ENCODE data around the gene SPOCK1.
"Not testable (repeated sequence)": the region's sequence is repeated elsewhere in the genome, so short reads cannot be mapped to it uniquely, and the experiment has no call there.

SPOCK1 gene

GRCh38 chr5:137498736-137499505 is at the start of gene SPOCK1:
Gene SPOCK1, minus strand, starts transcription at chr5:137499326.
- peaks cover 7% of the 10 kb centered on the region for H3K4me1 ChIP-seq (ENCODE audit: insufficient read depth, low read length)
- peak within 1 kb of the TSS; percentile 50 to 66 for H3K4me3 ChIP-seq (ENCODE audit: low read depth in 1 of 2, low read length in 2 of 2)
- no peaks in the 10 kb centered on the region for H3K9me3 ChIP-seq (ENCODE audit: low read length)
- no peak within 1 kb of the TSS for H3K27ac ChIP-seq (ENCODE audit: low read depth, low read length)
- no peak within 1 kb of the TSS for H3K9ac ChIP-seq (ENCODE audit: low read length)
- peaks cover 0 to 15% of the 10 kb centered on the region in 2 donors for H3K27me3 ChIP-seq (ENCODE audit: control insufficient read depth in 1 of 2, insufficient read depth in 2 of 2, low read length in 2 of 2)
- H3K36me3 ChIP-seq (ENCODE audit: insufficient read depth, low read length): no peaks in the 10 kb centered on the region

GRCh38 chr5:137545956-137546355 is 46.8 kb upstream of the SPOCK1 start:
- Histone ChIP-seq H3K4me1 (ENCODE audit: insufficient read depth, low read length) (no peaks in the 10 kb centered on the region), H3K4me3 (ENCODE audit: low read depth in 1 of 2, low read length in 2 of 2) (no peak overlapping the region), H3K36me3 (ENCODE audit: insufficient read depth, low read length) (no peaks in the 10 kb centered on the region), H3K9me3 (ENCODE audit: low read length) (no peaks in the 10 kb centered on the region), H3K27me3 (ENCODE audit: control insufficient read depth in 1 of 2, insufficient read depth in 2 of 2, low read length in 2 of 2) (no peaks in the 10 kb centered on the region), H3K9ac (ENCODE audit: low read length) (no peak overlapping the region), H3K27ac (ENCODE audit: low read depth, low read length) (no peak overlapping the region)

GRCh38 chr5:137535449-137535848 is 36.3 kb upstream of the SPOCK1 start:
- H3K36me3 ChIP-seq (ENCODE audit: insufficient read depth, low read length); H3K4me1 ChIP-seq (ENCODE audit: insufficient read depth, low read length); H3K9ac ChIP-seq (ENCODE audit: low read length); H3K27ac ChIP-seq (ENCODE audit: low read depth, low read length); H3K27me3 ChIP-seq (ENCODE audit: control insufficient read depth in 1 of 2, insufficient read depth in 2 of 2, low read length in 2 of 2); H3K4me3 ChIP-seq (ENCODE audit: low read depth in 1 of 2, low read length in 2 of 2); H3K9me3 ChIP-seq (ENCODE audit: low read length): not testable (repeated sequence)

GRCh38 chr5:137533963-137534362 is 34.8 kb upstream of the SPOCK1 start:
- H3K4me1 ChIP-seq (ENCODE audit: insufficient read depth, low read length): no peaks in the 10 kb centered on the region
- H3K27me3 ChIP-seq (ENCODE audit: control insufficient read depth in 1 of 2, insufficient read depth in 2 of 2, low read length in 2 of 2): no peaks in the 10 kb centered on the region
- no peak overlapping the region for H3K9ac ChIP-seq (ENCODE audit: low read length)
- no peaks in the 10 kb centered on the region for H3K9me3 ChIP-seq (ENCODE audit: low read length)
- H3K27ac ChIP-seq (ENCODE audit: low read depth, low read length): no peak overlapping the region
- no peaks in the 10 kb centered on the region for H3K36me3 ChIP-seq (ENCODE audit: insufficient read depth, low read length)
- no peak overlapping the region for H3K4me3 ChIP-seq (ENCODE audit: low read depth in 1 of 2, low read length in 2 of 2)

GRCh38 chr5:137531266-137531665 is 32.1 kb upstream of the SPOCK1 start:
- Histone ChIP-seq H3K36me3 (ENCODE audit: insufficient read depth, low read length) (no peaks in the 10 kb centered on the region), H3K27me3 (ENCODE audit: control insufficient read depth in 1 of 2, insufficient read depth in 2 of 2, low read length in 2 of 2) (no peaks in the 10 kb centered on the region), H3K9ac (ENCODE audit: low read length) (no peak overlapping the region), H3K4me1 (ENCODE audit: insufficient read depth, low read length) (no peaks in the 10 kb centered on the region), H3K27ac (ENCODE audit: low read depth, low read length) (no peak overlapping the region), H3K4me3 (ENCODE audit: low read depth in 1 of 2, low read length in 2 of 2) (no peak overlapping the region), H3K9me3 (ENCODE audit: low read length) (no peaks in the 10 kb centered on the region)

- no peaks in the 10 kb centered on the region for H3K27me3 ChIP-seq (ENCODE audit: control insufficient read depth in 1 of 2, insufficient read depth in 2 of 2, low read length in 2 of 2)
- no peak overlapping the region for H3K4me3 ChIP-seq (ENCODE audit: low read depth in 1 of 2, low read length in 2 of 2)
- H3K27ac ChIP-seq (ENCODE audit: low read depth, low read length): no peak overlapping the region
These were observed 22.1 kb upstream of the SPOCK1 start for GRCh38 chr5:137521246-137521645.

GRCh38 chr5:137516961-137517360 is 17.8 kb upstream of the SPOCK1 start:
- Histone ChIP-seq H3K27ac (ENCODE audit: low read depth, low read length) (no peak overlapping the region), H3K9me3 (ENCODE audit: low read length) (no peaks in the 10 kb centered on the region), H3K4me1 (ENCODE audit: insufficient read depth, low read length) (no peaks in the 10 kb centered on the region), H3K27me3 (ENCODE audit: control insufficient read depth in 1 of 2, insufficient read depth in 2 of 2, low read length in 2 of 2) (no peaks in the 10 kb centered on the region), H3K36me3 (ENCODE audit: insufficient read depth, low read length) (no peaks in the 10 kb centered on the region), H3K4me3 (ENCODE audit: low read depth in 1 of 2, low read length in 2 of 2) (no peak overlapping the region), H3K9ac (ENCODE audit: low read length) (no peak overlapping the region)

More at GRCh38 chr5:137521246-137521645, 22.1 kb upstream of the SPOCK1 start:
- Histone ChIP-seq H3K9ac (ENCODE audit: low read length) (no peak overlapping the region), H3K4me1 (ENCODE audit: insufficient read depth, low read length) (no peaks in the 10 kb centered on the region), H3K36me3 (ENCODE audit: insufficient read depth, low read length) (no peaks in the 10 kb centered on the region), H3K9me3 (ENCODE audit: low read length) (no peaks in the 10 kb centered on the region)

- Histone ChIP-seq H3K4me3 (ENCODE audit: low read depth in 1 of 2, low read length in 2 of 2) (no peak overlapping the region), H3K27ac (ENCODE audit: low read depth, low read length) (no peak overlapping the region), H3K9me3 (ENCODE audit: low read length) (no peaks in the 10 kb centered on the region), H3K27me3 (ENCODE audit: control insufficient read depth in 1 of 2, insufficient read depth in 2 of 2, low read length in 2 of 2) (no peaks in the 10 kb centered on the region), H3K4me1 (ENCODE audit: insufficient read depth, low read length) (no peaks in the 10 kb centered on the region), H3K9ac (ENCODE audit: low read length) (no peak overlapping the region), H3K36me3 (ENCODE audit: insufficient read depth, low read length) (no peaks in the 10 kb centered on the region)
These were observed 17.2 kb upstream of the SPOCK1 start for GRCh38 chr5:137516251-137516797.

GRCh38 chr5:137515238-137515637 is 16.1 kb upstream of the SPOCK1 start:
- Histone ChIP-seq H3K36me3 (ENCODE audit: insufficient read depth, low read length) (no peaks in the 10 kb centered on the region), H3K4me3 (ENCODE audit: low read depth in 1 of 2, low read length in 2 of 2) (no peak overlapping the region), H3K9me3 (ENCODE audit: low read length) (no peaks in the 10 kb centered on the region), H3K9ac (ENCODE audit: low read length) (no peak overlapping the region), H3K27me3 (ENCODE audit: control insufficient read depth in 1 of 2, insufficient read depth in 2 of 2, low read length in 2 of 2) (peaks cover 0 to 5% of the 10 kb centered on the region in 2 donors), H3K27ac (ENCODE audit: low read depth, low read length) (no peak overlapping the region), H3K4me1 (ENCODE audit: insufficient read depth, low read length) (no peaks in the 10 kb centered on the region)

GRCh38 chr5:137510671-137511070 is 11.5 kb upstream of the SPOCK1 start:
- Histone ChIP-seq H3K36me3 (ENCODE audit: insufficient read depth, low read length) (no peaks in the 10 kb centered on the region), H3K4me1 (ENCODE audit: insufficient read depth, low read length) (no peaks in the 10 kb centered on the region), H3K27me3 (ENCODE audit: control insufficient read depth in 1 of 2, insufficient read depth in 2 of 2, low read length in 2 of 2) (peaks cover 0 to 5% of the 10 kb centered on the region in 2 donors), H3K9ac (ENCODE audit: low read length) (no peak overlapping the region), H3K9me3 (ENCODE audit: low read length) (no peaks in the 10 kb centered on the region), H3K4me3 (ENCODE audit: low read depth in 1 of 2, low read length in 2 of 2) (no peak overlapping the region), H3K27ac (ENCODE audit: low read depth, low read length) (no peak overlapping the region)

GRCh38 chr5:137507150-137507549 is 8.0 kb upstream of the SPOCK1 start:
- Histone ChIP-seq H3K4me3 (ENCODE audit: low read depth in 1 of 2, low read length in 2 of 2) (no peak overlapping the region), H3K36me3 (ENCODE audit: insufficient read depth, low read length) (no peaks in the 10 kb centered on the region), H3K4me1 (ENCODE audit: insufficient read depth, low read length) (no peaks in the 10 kb centered on the region), H3K9me3 (ENCODE audit: low read length) (no peaks in the 10 kb centered on the region), H3K27ac (ENCODE audit: low read depth, low read length) (no peak overlapping the region), H3K27me3 (ENCODE audit: control insufficient read depth in 1 of 2, insufficient read depth in 2 of 2, low read length in 2 of 2) (peaks cover 0 to 5% of the 10 kb centered on the region in 2 donors), H3K9ac (ENCODE audit: low read length) (no peak overlapping the region)

- H3K27me3 ChIP-seq (ENCODE audit: control insufficient read depth in 1 of 2, insufficient read depth in 2 of 2, low read length in 2 of 2): peaks cover 0 to 5% of the 10 kb centered on the region in 2 donors
These were observed 7.2 kb upstream of the SPOCK1 start for GRCh38 chr5:137506296-137506695.

More at GRCh38 chr5:137506296-137506695, 7.2 kb upstream of the SPOCK1 start:
- Histone ChIP-seq H3K4me3 (ENCODE audit: low read depth in 1 of 2, low read length in 2 of 2) (no peak overlapping the region), H3K4me1 (ENCODE audit: insufficient read depth, low read length) (no peaks in the 10 kb centered on the region), H3K9me3 (ENCODE audit: low read length) (no peaks in the 10 kb centered on the region), H3K36me3 (ENCODE audit: insufficient read depth, low read length) (no peaks in the 10 kb centered on the region), H3K9ac (ENCODE audit: low read length) (no peak overlapping the region), H3K27ac (ENCODE audit: low read depth, low read length) (no peak overlapping the region)

All from muscle layer of colon (tissue), 2 donors.